Measurements from ENCODE around the gene SMIM29.

The SMIM29 gene

GRCh38 chr6:34223956-34224940 lies 24.6 kb downstream of the SMIM29 start:
- DNase-seq: peak; percentile 74 to 95

- DNase-seq: no peak
Measured at GRCh38 chr6:34223381-34223955, 25.3 kb downstream of the SMIM29 start.

- no peak for DNase-seq
Measured at GRCh38 chr6:34218691-34219090, 30.1 kb downstream of the SMIM29 start.

GRCh38 chr6:34213772-34214171 lies 35.0 kb downstream of the SMIM29 start:
- DNase-seq: no peak

- DNase-seq: no peak
Measured at GRCh38 chr6:34207695-34208443, 40.9 kb downstream of the SMIM29 start.

GRCh38 chr6:34206726-34207125 lies 42.1 kb downstream of the SMIM29 start:
- no peak for DNase-seq

- DNase-seq: no peak
Measured at GRCh38 chr6:34205916-34206315, 42.9 kb downstream of the SMIM29 start.

GRCh38 chr6:34205466-34205865 lies 43.3 kb downstream of the SMIM29 start:
- DNase-seq: no peak

- DNase-seq: no peak
Measured at GRCh38 chr6:34204693-34205092, 44.1 kb downstream of the SMIM29 start.

- DNase-seq: no peak
Measured at GRCh38 chr6:34202329-34203201, 46.2 kb downstream of the SMIM29 start.

GRCh38 chr6:34201455-34202107 lies 47.2 kb downstream of the SMIM29 start:
- no peak for DNase-seq

- DNase-seq: no peak
Measured at GRCh38 chr6:34200340-34200971, 48.4 kb downstream of the SMIM29 start.

- DNase-seq: no peak
Measured at GRCh38 chr6:34196833-34197195, 52.0 kb downstream of the SMIM29 start.
